Skeletal muscle satellite cell (primary cell): ENCODE measurements around the gene CTIF.
"Not testable (repeated sequence)": the region's sequence is repeated elsewhere in the genome, so short reads cannot be mapped to it uniquely, and the experiment has no call there.

Source experiments
- H3K27me3 ChIP-seq: 2 replicates; pipeline ENCODE4 v1.7.0; 2013; ENCODE audit warnings: low read length; ENCODE audit not compliant: control insufficient read depth, insufficient read depth
- H3K36me3 ChIP-seq: 2 replicates; pipeline ENCODE4 v1.7.0; 2013; ENCODE audit warnings: mild to moderate bottlenecking, control low read depth, low read length; ENCODE audit not compliant: insufficient read depth
- H3K4me1 ChIP-seq: 2 replicates; pipeline ENCODE4 v1.7.0; 2013; ENCODE audit warnings: low read length; ENCODE audit not compliant: control insufficient read depth, insufficient read depth
- H3K4me2 ChIP-seq: 2 replicates; pipeline ENCODE4 v1.7.0; 2013; ENCODE audit warnings: mild to moderate bottlenecking, low read length
- H3K4me3 ChIP-seq: 2 replicates; pipeline ENCODE4 v1.7.0; 2013; ENCODE audit warnings: low read length
- H3K9ac ChIP-seq: 2 replicates; pipeline ENCODE4 v1.7.0; 2013; ENCODE audit warnings: mild to moderate bottlenecking, low read depth, low read length, moderate library complexity
- H3K9me3 ChIP-seq: replicated peaks from 2 replicates; pipeline ENCODE4 v1.7.0; 2013; ENCODE audit warnings: mild to moderate bottlenecking, control low read depth, low read length

CTIF gene

GRCh38 chr18:48805826-48806535, 267.1 kb downstream of the CTIF start:
- Histone ChIP-seq H3K27me3 (no peaks in the 10 kb centered on the region), H3K36me3 (peaks cover 27% of the 10 kb centered on the region), H3K9ac (no peak overlapping the region), H3K4me3 (no peak overlapping the region), H3K9me3 (no peaks in the 10 kb centered on the region), H3K4me2 (no peak overlapping the region), H3K4me1 (peaks cover 27% of the 10 kb centered on the region)

- Histone ChIP-seq H3K4me3 (no peak overlapping the region), H3K4me1 (peaks cover 19% of the 10 kb centered on the region), H3K9me3 (no peaks in the 10 kb centered on the region), H3K4me2 (no peak overlapping the region), H3K9ac (no peak overlapping the region), H3K36me3 (peaks cover 25% of the 10 kb centered on the region), H3K27me3 (no peaks in the 10 kb centered on the region)
Observed at GRCh38 chr18:48806551-48807261, 267.9 kb downstream of the CTIF start.

- no peak overlapping the region for H3K9ac ChIP-seq
- H3K4me1 ChIP-seq = peaks cover 17% of the 10 kb centered on the region
- H3K4me2 ChIP-seq = no peak overlapping the region
- H3K9me3 ChIP-seq = no peaks in the 10 kb centered on the region
- H3K4me3 ChIP-seq = no peak overlapping the region
- H3K36me3 ChIP-seq = peaks cover 11% of the 10 kb centered on the region
- no peaks in the 10 kb centered on the region for H3K27me3 ChIP-seq
Observed at GRCh38 chr18:48808476-48808875, 269.6 kb downstream of the CTIF start.

- Histone ChIP-seq H3K4me1 (peaks cover 17% of the 10 kb centered on the region), H3K4me3 (no peak overlapping the region), H3K9ac (no peak overlapping the region), H3K9me3 (no peaks in the 10 kb centered on the region), H3K4me2 (no peak overlapping the region), H3K36me3 (peaks cover 2% of the 10 kb centered on the region), H3K27me3 (no peaks in the 10 kb centered on the region)
Observed at GRCh38 chr18:48809365-48809764, 270.5 kb downstream of the CTIF start.

- H3K36me3 ChIP-seq = no peaks in the 10 kb centered on the region
- H3K27me3 ChIP-seq = no peaks in the 10 kb centered on the region
- no peak overlapping the region for H3K4me2 ChIP-seq
- H3K9ac ChIP-seq = no peak overlapping the region
- H3K4me1 ChIP-seq = peaks cover 17% of the 10 kb centered on the region
- H3K9me3 ChIP-seq = no peaks in the 10 kb centered on the region
- no peak overlapping the region for H3K4me3 ChIP-seq
Observed at GRCh38 chr18:48810805-48811204, 272.0 kb downstream of the CTIF start.

- Histone ChIP-seq H3K9ac (no peak overlapping the region), H3K36me3 (no peaks in the 10 kb centered on the region), H3K27me3 (no peaks in the 10 kb centered on the region), H3K4me3 (no peak overlapping the region), H3K9me3 (no peaks in the 10 kb centered on the region), H3K4me2 (no peak overlapping the region), H3K4me1 (peaks cover 16% of the 10 kb centered on the region)
Observed at GRCh38 chr18:48811401-48811800, 272.6 kb downstream of the CTIF start.

- not testable (repeated sequence) for H3K9ac ChIP-seq, H3K4me2 ChIP-seq, H3K9me3 ChIP-seq, H3K36me3 ChIP-seq, H3K4me3 ChIP-seq, H3K27me3 ChIP-seq
- H3K4me1 ChIP-seq = peaks cover 10% of the 10 kb centered on the region
Observed at GRCh38 chr18:48811977-48812451, 273.2 kb downstream of the CTIF start.

GRCh38 chr18:48813321-48813720, 274.5 kb downstream of the CTIF start:
- Histone ChIP-seq H3K9ac (no peak overlapping the region), H3K36me3 (peaks cover 13% of the 10 kb centered on the region), H3K27me3 (no peaks in the 10 kb centered on the region), H3K9me3 (no peaks in the 10 kb centered on the region), H3K4me2 (no peak overlapping the region), H3K4me3 (no peak overlapping the region), H3K4me1 (peaks cover 5% of the 10 kb centered on the region)

GRCh38 chr18:48813833-48814489, 275.1 kb downstream of the CTIF start:
- Histone ChIP-seq H3K27me3 (no peaks in the 10 kb centered on the region), H3K36me3 (peaks cover 19% of the 10 kb centered on the region), H3K4me2 (no peak overlapping the region), H3K9me3 (no peaks in the 10 kb centered on the region), H3K4me1 (no peaks in the 10 kb centered on the region), H3K9ac (no peak overlapping the region), H3K4me3 (no peak overlapping the region)

- Histone ChIP-seq H3K9ac (no peak overlapping the region), H3K4me3 (no peak overlapping the region)
Observed at GRCh38 chr18:48814490-48815178, 275.8 kb downstream of the CTIF start.

GRCh38 chr18:48815179-48815515, 276.3 kb downstream of the CTIF start:
- no peaks in the 10 kb centered on the region for H3K4me1 ChIP-seq

More at GRCh38 chr18:48814490-48815178, 275.8 kb downstream of the CTIF start:
- Histone ChIP-seq H3K9me3 (no peaks in the 10 kb centered on the region), H3K27me3 (no peaks in the 10 kb centered on the region), H3K4me1 (no peaks in the 10 kb centered on the region), H3K36me3 (peaks cover 26% of the 10 kb centered on the region), H3K4me2 (no peak overlapping the region)

More at GRCh38 chr18:48815179-48815515, 276.3 kb downstream of the CTIF start:
- H3K9ac ChIP-seq = no peak overlapping the region
- peaks cover 27% of the 10 kb centered on the region for H3K36me3 ChIP-seq
- no peak overlapping the region for H3K4me3 ChIP-seq
- no peaks in the 10 kb centered on the region for H3K9me3 ChIP-seq
- no peak overlapping the region for H3K4me2 ChIP-seq
- no peaks in the 10 kb centered on the region for H3K27me3 ChIP-seq
